ENCODE data around the gene GABRR2. TPM values are rescaled to one million over a fixed set of nuclear protein-coding genes. Genes with fewer than 3 reads are reported as not detected.
"Not testable (repeated sequence)": the region's sequence is repeated elsewhere in the genome, so short reads cannot be mapped to it uniquely, and the experiment has no call there.

GABRR2 gene
- total RNA-seq, 1 donor from 2014 or later: not detected

GRCh38 chr6:89297695-89298351 is 17.3 kb downstream of the GABRR2 start:
- peaks cover 16% of the 10 kb centered on the region for H3K9me3 Mint-ChIP-seq
- TF ChIP-seq CTCF (IDR thresholded peaks at IDR 0.05): no peak
- TF ChIP-seq EZH2phosphoT487 (IDR thresholded peaks at IDR 0.05): no peak
- TF ChIP-seq EZH2 (IDR thresholded peaks at IDR 0.05): no peak
- H3K27ac Mint-ChIP-seq: peak overlapping the region; percentile 76
- peak; percentile 47 for DNase-seq (ENCODE audit: low spot score)
- H3K36me3 ChIP-seq: no peaks in the 10 kb centered on the region
- peaks cover 27% of the 10 kb centered on the region for H3K4me1 Mint-ChIP-seq
- no peak overlapping the region for H3K4me3 ChIP-seq
- H3K79me2 ChIP-seq (ENCODE audit: low read depth): no peaks in the 10 kb centered on the region
- no peaks in the 10 kb centered on the region for H3K9me3 ChIP-seq (ENCODE audit: low read depth)
- H3K27me3 Mint-ChIP-seq (ENCODE audit: insufficient read depth, low read depth): peaks cover 14% of the 10 kb centered on the region
- H2AFZ ChIP-seq (replicated peaks): no peak overlapping the region
- no peak overlapping the region for H3K27ac ChIP-seq
- peak overlapping the region; percentile 21 for H3K4me2 ChIP-seq
- H3K4me3 Mint-ChIP-seq: peak overlapping the region; percentile 58
- peaks cover 3% of the 10 kb centered on the region for H3F3A ChIP-seq (ENCODE audit: low read depth)
- H3K27me3 ChIP-seq: no peaks in the 10 kb centered on the region
- H3K4me1 ChIP-seq: peaks cover 16% of the 10 kb centered on the region
- peaks cover 6% of the 10 kb centered on the region for H3K36me3 Mint-ChIP-seq
- no peaks in the 10 kb centered on the region for H4K20me1 ChIP-seq (ENCODE audit: low read depth)
- H3K9ac ChIP-seq: no peak overlapping the region

- H4K20me1 ChIP-seq (ENCODE audit: low read depth): no peaks in the 10 kb centered on the region
- Mint-ChIP-seq H3K27me3 (ENCODE audit: insufficient read depth, low read depth) (peaks cover 14% of the 10 kb centered on the region), H3K4me3 (no peak overlapping the region), H3K27ac (no peak overlapping the region), H3K4me1 (peaks cover 27% of the 10 kb centered on the region), H3K36me3 (no peaks in the 10 kb centered on the region), H3K9me3 (peaks cover 6% of the 10 kb centered on the region)
- H3K9me3 ChIP-seq (ENCODE audit: low read depth): no peaks in the 10 kb centered on the region
- H3K79me2 ChIP-seq (ENCODE audit: low read depth): no peaks in the 10 kb centered on the region
- H2AFZ ChIP-seq (replicated peaks): no peak overlapping the region
- H3K4me2 ChIP-seq: no peak overlapping the region
- no peak for DNase-seq (ENCODE audit: low spot score)
- H3K27ac ChIP-seq: no peak overlapping the region
- H3K4me3 ChIP-seq: no peak overlapping the region
- H3K36me3 ChIP-seq: no peaks in the 10 kb centered on the region
- TF ChIP-seq EZH2 (IDR thresholded peaks at IDR 0.05): no peak
- TF ChIP-seq EZH2phosphoT487 (IDR thresholded peaks at IDR 0.05): no peak
- TF ChIP-seq CTCF (IDR thresholded peaks at IDR 0.05): no peak
- H3K9ac ChIP-seq: no peak overlapping the region
- H3K4me1 ChIP-seq: peaks cover 16% of the 10 kb centered on the region
- no peaks in the 10 kb centered on the region for H3K27me3 ChIP-seq
- peaks cover 3% of the 10 kb centered on the region for H3F3A ChIP-seq (ENCODE audit: low read depth)
These were observed 19.1 kb downstream of the GABRR2 start for GRCh38 chr6:89295981-89296380.

GRCh38 chr6:89295116-89295515 is 20.0 kb downstream of the GABRR2 start:
- H3K36me3 Mint-ChIP-seq; H3K9ac ChIP-seq; H3K27ac ChIP-seq; H3K4me3 ChIP-seq; H3K9me3 Mint-ChIP-seq; H3F3A ChIP-seq (ENCODE audit: low read depth); H2AFZ ChIP-seq (replicated peaks); DNase-seq (ENCODE audit: low spot score); H3K4me3 Mint-ChIP-seq; H3K9me3 ChIP-seq (ENCODE audit: low read depth); H3K79me2 ChIP-seq (ENCODE audit: low read depth); H3K36me3 ChIP-seq; H3K27ac Mint-ChIP-seq; H3K4me2 ChIP-seq; H3K27me3 ChIP-seq; H4K20me1 ChIP-seq (ENCODE audit: low read depth): not testable (repeated sequence)
- H3K27me3 Mint-ChIP-seq (ENCODE audit: insufficient read depth, low read depth): peaks cover 10% of the 10 kb centered on the region
- H3K4me1 Mint-ChIP-seq: peaks cover 27% of the 10 kb centered on the region
- H3K4me1 ChIP-seq: peaks cover 16% of the 10 kb centered on the region

- Mint-ChIP-seq H3K27me3 (ENCODE audit: insufficient read depth, low read depth) (peaks cover 2% of the 10 kb centered on the region), H3K4me3 (no peak overlapping the region), H3K9me3 (peaks cover 6% of the 10 kb centered on the region)
These were observed 23.8 kb downstream of the GABRR2 start for GRCh38 chr6:89291256-89291819.

More at GRCh38 chr6:89291256-89291819, 23.8 kb downstream of the GABRR2 start:
- H4K20me1 ChIP-seq (ENCODE audit: low read depth): no peaks in the 10 kb centered on the region
- H3K9ac ChIP-seq: no peak overlapping the region
- no peak overlapping the region for H3K27ac ChIP-seq
- H3K36me3 ChIP-seq: no peaks in the 10 kb centered on the region
- Mint-ChIP-seq H3K36me3 (no peaks in the 10 kb centered on the region), H3K4me1 (peaks cover 13% of the 10 kb centered on the region), H3K27ac (no peak overlapping the region)
- peaks cover 6% of the 10 kb centered on the region for H3K4me1 ChIP-seq
- no peak overlapping the region for H2AFZ ChIP-seq (replicated peaks)
- H3K27me3 ChIP-seq: no peaks in the 10 kb centered on the region
- H3K9me3 ChIP-seq (ENCODE audit: low read depth): no peaks in the 10 kb centered on the region
- no peak overlapping the region for H3K4me3 ChIP-seq
- H3K79me2 ChIP-seq (ENCODE audit: low read depth): no peaks in the 10 kb centered on the region
- H3F3A ChIP-seq (ENCODE audit: low read depth): no peaks in the 10 kb centered on the region
- DNase-seq (ENCODE audit: low spot score): no peak
- H3K4me2 ChIP-seq: no peak overlapping the region
- no peak for TF ChIP-seq EZH2phosphoT487 (IDR thresholded peaks at IDR 0.05)
- TF ChIP-seq EZH2 (IDR thresholded peaks at IDR 0.05): no peak
- TF ChIP-seq CTCF (IDR thresholded peaks at IDR 0.05): no peak

Data from neural progenitor cell (in vitro differentiated cells).